Keratinocyte (primary cell): ENCODE data around the gene HOXB2.

Experiments
- EZH2 ChIP-seq: IDR thresholded peaks from one replicate; pipeline ENCODE4 v1.6.1; 2012; ENCODE audit warnings: inconsistent platforms, mild to moderate bottlenecking, low read length, moderate library complexity
- TF ChIP-seq, protein P1 (sequence below), 3 experiments: IDR thresholded peaks in 1 of 3; conservative IDR thresholded peaks in 1 of 3; optimal IDR thresholded peaks in 1 of 3; 2 replicates in 2 of 3; 3 replicates in 1 of 3; pipeline versions ENCODE3 to v1.5.1; 2011; ENCODE audit warnings: low read length in 3 of 3, mild to moderate bottlenecking in 3 of 3, moderate library complexity in 2 of 3, control low read depth in 1 of 3, inconsistent platforms in 1 of 3; ENCODE audit not compliant: insufficient read depth in 2 of 3; ENCODE audit errors: extremely low read depth in 1 of 3

DNA sequence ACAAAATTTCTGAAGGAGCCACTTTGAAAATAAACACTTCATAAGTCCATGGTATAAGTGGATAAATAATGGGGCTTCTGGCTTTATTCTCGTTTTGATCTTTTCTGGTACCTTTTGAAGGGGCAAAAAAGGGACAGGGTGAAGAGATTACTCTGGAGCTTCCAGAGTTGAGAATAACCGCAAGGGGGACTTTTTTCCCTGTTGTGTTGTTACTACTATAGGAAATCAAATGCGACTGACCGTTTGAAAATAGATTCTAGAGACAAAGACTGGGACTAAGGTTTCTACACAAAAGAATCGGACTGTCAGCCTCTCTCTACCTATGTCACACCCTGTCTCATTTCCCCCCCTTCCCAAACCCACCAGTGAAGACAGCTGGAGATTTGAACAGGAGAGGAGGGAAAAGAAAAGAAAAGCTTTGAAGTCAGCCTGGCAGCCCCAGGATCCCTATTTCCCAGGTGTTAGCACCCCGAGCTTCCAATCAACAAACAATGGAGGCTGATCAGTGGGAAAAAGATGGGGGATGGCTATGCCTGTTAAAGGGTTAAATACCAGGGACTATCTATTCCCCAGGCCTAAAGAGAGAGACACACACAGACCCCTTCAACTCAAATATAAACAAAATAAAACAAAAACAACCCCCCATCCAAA, 24.9 kb upstream of the HOXB2 start:
- TF ChIP-seq, protein P1, sequence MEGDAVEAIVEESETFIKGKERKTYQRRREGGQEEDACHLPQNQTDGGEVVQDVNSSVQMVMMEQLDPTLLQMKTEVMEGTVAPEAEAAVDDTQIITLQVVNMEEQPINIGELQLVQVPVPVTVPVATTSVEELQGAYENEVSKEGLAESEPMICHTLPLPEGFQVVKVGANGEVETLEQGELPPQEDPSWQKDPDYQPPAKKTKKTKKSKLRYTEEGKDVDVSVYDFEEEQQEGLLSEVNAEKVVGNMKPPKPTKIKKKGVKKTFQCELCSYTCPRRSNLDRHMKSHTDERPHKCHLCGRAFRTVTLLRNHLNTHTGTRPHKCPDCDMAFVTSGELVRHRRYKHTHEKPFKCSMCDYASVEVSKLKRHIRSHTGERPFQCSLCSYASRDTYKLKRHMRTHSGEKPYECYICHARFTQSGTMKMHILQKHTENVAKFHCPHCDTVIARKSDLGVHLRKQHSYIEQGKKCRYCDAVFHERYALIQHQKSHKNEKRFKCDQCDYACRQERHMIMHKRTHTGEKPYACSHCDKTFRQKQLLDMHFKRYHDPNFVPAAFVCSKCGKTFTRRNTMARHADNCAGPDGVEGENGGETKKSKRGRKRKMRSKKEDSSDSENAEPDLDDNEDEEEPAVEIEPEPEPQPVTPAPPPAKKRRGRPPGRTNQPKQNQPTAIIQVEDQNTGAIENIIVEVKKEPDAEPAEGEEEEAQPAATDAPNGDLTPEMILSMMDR (optimal IDR thresholded peaks at IDR 0.05 in 1 of 3, IDR thresholded peaks at IDR 0.05 in 1 of 3, conservative IDR thresholded peaks at IDR 0.05 in 1 of 3; ENCODE audit: extremely low read depth in 1 of 3, insufficient read depth in 2 of 3, low read length in 3 of 3): no peak
- TF ChIP-seq EZH2: no peak
